HCT116 (cell line): ENCODE data around the gene TMEM91.

Experiments used
- CTCF ChIP-seq, 3 experiments: fragments of 200-600 bp in 1 of 3; sonication (generic) in 1 of 3; IDR thresholded peaks in 2 of 3; conservative IDR thresholded peaks in 1 of 3; 2 replicates each; pipeline ENCODE4 v1.5.1; 2012 to 2017; ENCODE audit warnings: low read depth in 2 of 3, low read length in 2 of 3, antibody characterized with exemption in 1 of 3, borderline replicate concordance in 1 of 3, control low read depth in 1 of 3, mild to moderate bottlenecking in 1 of 3, mixed read lengths in 1 of 3, mixed run types in 1 of 3, moderate library complexity in 1 of 3; ENCODE audit not compliant: insufficient read depth in 1 of 3
- EZH2phosphoT487 ChIP-seq: fragments of 200-600 bp; IDR thresholded peaks from 2 replicates; pipeline ENCODE4 v1.6.1; 2018; ENCODE audit warnings: antibody characterized with exemption, borderline replicate concordance
- POLR2A ChIP-seq: IDR thresholded peaks from 2 replicates; pipeline ENCODE4 v1.7.0; 2011; ENCODE audit warnings: borderline replicate concordance; ENCODE audit not compliant: insufficient read depth, insufficient read length; ENCODE audit errors: extremely low read depth
- POLR2AphosphoS5 ChIP-seq: IDR thresholded peaks from 2 replicates; pipeline ENCODE4 v1.6.1; 2011; ENCODE audit warnings: mild to moderate bottlenecking, low read depth, low read length, moderate library complexity
- REST ChIP-seq: IDR thresholded peaks from 2 replicates; pipeline ENCODE4 v1.6.1; 2012; ENCODE audit warnings: low read depth
- SRF ChIP-seq: IDR thresholded peaks from 2 replicates; pipeline ENCODE4 v1.6.1; 2012; ENCODE audit warnings: low read depth
- YY1 ChIP-seq: IDR thresholded peaks from 2 replicates; pipeline ENCODE4 v1.6.1; 2011; ENCODE audit warnings: low read length, low read depth, moderate library complexity, mild to moderate bottlenecking; ENCODE audit not compliant: insufficient replicate concordance; ENCODE audit errors: extremely low read depth
- TF ChIP-seq, protein P1 (sequence below): IDR thresholded peaks from 2 replicates; pipeline ENCODE4 v1.6.1; 2012
- TF ChIP-seq, protein P2 (sequence below): IDR thresholded peaks from 2 replicates; pipeline ENCODE4 v1.6.1; 2011; ENCODE audit warnings: mild to moderate bottlenecking, low read length, moderate library complexity; ENCODE audit not compliant: insufficient replicate concordance; ENCODE audit errors: extremely low read depth

GRCh38 chr19:41402010-41402409 lies 25.7 kb downstream of the TMEM91 start:
- TF ChIP-seq REST (no peak), YY1 (no peak), POLR2AphosphoS5 (no peak), POLR2A (no peak), CTCF (IDR thresholded peaks at IDR 0.05 in 2 of 3, conservative IDR thresholded peaks at IDR 0.05 in 1 of 3; ENCODE audit: borderline replicate concordance in 1 of 3, insufficient read depth in 1 of 3, low read depth in 2 of 3, low read length in 2 of 3) (no peak), EZH2phosphoT487 (no peak), SRF (no peak)
- TF ChIP-seq, protein P1, sequence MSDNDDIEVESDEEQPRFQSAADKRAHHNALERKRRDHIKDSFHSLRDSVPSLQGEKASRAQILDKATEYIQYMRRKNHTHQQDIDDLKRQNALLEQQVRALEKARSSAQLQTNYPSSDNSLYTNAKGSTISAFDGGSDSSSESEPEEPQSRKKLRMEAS = no peak
- TF ChIP-seq, protein P2, sequence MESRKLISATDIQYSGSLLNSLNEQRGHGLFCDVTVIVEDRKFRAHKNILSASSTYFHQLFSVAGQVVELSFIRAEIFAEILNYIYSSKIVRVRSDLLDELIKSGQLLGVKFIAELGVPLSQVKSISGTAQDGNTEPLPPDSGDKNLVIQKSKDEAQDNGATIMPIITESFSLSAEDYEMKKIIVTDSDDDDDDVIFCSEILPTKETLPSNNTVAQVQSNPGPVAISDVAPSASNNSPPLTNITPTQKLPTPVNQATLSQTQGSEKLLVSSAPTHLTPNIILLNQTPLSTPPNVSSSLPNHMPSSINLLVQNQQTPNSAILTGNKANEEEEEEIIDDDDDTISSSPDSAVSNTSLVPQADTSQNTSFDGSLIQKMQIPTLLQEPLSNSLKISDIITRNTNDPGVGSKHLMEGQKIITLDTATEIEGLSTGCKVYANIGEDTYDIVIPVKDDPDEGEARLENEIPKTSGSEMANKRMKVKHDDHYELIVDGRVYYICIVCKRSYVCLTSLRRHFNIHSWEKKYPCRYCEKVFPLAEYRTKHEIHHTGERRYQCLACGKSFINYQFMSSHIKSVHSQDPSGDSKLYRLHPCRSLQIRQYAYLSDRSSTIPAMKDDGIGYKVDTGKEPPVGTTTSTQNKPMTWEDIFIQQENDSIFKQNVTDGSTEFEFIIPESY = no peak
